Measurements from ENCODE around the gene SLC12A1. TPM values are rescaled to one million over a fixed set of nuclear protein-coding genes. Genes with fewer than 3 reads are reported as not detected.

The SLC12A1 gene
- total RNA-seq, 3 donors from 2014 or later, result not detected

DNA sequence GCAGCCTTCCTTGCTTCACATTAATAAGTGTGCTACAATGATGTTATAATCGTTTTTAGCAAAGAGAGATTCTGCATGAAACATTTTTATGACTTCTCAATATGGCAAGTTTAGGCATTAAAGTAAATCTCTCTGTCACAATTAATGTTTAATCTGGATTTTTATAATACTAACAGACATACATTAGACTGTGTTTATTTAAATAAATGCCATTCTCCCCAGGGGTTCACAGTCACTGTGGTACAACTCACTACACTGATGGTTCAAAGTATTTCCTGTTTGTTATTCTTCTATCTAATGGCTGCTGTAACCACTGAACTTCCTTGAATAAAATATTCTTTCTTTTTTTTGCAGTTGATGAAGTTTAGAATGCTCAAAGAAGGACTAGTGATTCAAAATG, 59.0 kb downstream of the SLC12A1 start:
- no peaks in the 10 kb centered on the region for H3K4me1 ChIP-seq (ENCODE audit: low read depth)
- intact Hi-C loops (cut with DNase I, micrococcal nuclease), result no loop called here
- no peak for DNase-seq
- H3K9me3 ChIP-seq, result no peaks in the 10 kb centered on the region
- ATAC-seq, result no peak
- H3K36me3 ChIP-seq (ENCODE audit: low read depth), result no peaks in the 10 kb centered on the region
- TF ChIP-seq, protein P1, sequence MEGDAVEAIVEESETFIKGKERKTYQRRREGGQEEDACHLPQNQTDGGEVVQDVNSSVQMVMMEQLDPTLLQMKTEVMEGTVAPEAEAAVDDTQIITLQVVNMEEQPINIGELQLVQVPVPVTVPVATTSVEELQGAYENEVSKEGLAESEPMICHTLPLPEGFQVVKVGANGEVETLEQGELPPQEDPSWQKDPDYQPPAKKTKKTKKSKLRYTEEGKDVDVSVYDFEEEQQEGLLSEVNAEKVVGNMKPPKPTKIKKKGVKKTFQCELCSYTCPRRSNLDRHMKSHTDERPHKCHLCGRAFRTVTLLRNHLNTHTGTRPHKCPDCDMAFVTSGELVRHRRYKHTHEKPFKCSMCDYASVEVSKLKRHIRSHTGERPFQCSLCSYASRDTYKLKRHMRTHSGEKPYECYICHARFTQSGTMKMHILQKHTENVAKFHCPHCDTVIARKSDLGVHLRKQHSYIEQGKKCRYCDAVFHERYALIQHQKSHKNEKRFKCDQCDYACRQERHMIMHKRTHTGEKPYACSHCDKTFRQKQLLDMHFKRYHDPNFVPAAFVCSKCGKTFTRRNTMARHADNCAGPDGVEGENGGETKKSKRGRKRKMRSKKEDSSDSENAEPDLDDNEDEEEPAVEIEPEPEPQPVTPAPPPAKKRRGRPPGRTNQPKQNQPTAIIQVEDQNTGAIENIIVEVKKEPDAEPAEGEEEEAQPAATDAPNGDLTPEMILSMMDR (IDR thresholded peaks at IDR 0.05), result no peak
- H3K4me3 ChIP-seq, result no peak overlapping the region

DNA sequence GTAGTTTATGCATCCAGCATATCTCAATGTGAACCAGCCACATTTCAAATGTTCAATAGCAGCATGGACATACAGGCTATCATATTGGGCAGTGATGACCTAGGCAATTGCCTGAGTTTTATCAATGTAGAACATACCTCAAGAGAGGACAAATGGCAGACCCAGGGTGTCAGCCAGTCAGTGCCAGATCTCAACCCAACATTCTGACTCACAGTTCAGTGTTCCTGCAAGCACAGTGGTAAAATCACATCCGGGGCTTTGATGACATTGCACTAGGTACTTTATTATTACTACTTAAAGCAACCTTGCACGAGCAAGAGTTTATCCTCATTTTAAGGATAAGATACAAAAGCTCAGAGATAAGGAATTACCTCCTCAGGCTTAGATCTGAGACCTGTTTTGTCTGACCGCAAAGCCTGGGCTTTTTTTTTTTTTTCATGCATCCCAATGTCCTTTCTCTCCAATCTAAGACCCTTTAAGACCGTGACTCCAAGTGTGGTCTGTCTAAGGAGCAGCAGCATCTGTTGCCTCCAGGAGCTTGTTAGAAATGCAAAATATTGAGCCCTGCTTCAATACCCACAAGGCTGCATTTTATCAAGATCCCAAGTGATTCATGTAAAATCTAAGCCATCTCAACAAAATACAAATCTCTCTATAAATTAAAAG, 60.1 kb downstream of the SLC12A1 start:
- intact Hi-C loops (cut with DNase I, micrococcal nuclease), result no loop called here
- DNase-seq (no peak), ATAC-seq (no peak)
- H3K4me1 ChIP-seq (ENCODE audit: low read depth), result no peaks in the 10 kb centered on the region
- no peaks in the 10 kb centered on the region for H3K36me3 ChIP-seq (ENCODE audit: low read depth)
- H3K9me3 ChIP-seq, result no peaks in the 10 kb centered on the region
- TF ChIP-seq, protein P1 (IDR thresholded peaks at IDR 0.05), result no peak
- no peak overlapping the region for H3K4me3 ChIP-seq

DNA sequence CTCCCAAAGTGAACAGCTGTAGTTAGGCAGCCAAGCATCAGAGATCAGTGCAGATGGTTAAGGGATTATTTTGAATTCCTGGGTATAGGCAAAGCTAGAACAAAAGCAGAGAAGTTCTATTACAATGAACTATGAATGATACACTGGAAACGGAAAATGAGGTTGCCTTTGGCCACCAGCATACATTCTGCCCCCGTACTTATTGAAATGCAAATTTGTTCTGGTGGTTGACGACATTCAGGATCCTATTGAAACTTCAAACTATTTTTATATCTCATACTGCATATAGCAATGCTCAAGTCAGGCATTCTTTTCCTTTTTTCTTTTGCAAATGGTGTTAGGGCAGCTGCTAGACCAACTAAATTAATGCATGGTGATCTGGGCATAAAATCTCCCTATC, 61.7 kb downstream of the SLC12A1 start:
- H3K4me3 ChIP-seq, result no peak overlapping the region
- ATAC-seq (no peak), DNase-seq (no peak)
- no peaks in the 10 kb centered on the region for H3K9me3 ChIP-seq
- intact Hi-C loops (cut with DNase I, micrococcal nuclease), result no loop called here
- TF ChIP-seq, protein P1 (IDR thresholded peaks at IDR 0.05), result no peak
- no peaks in the 10 kb centered on the region for H3K4me1 ChIP-seq (ENCODE audit: low read depth)
- H3K36me3 ChIP-seq (ENCODE audit: low read depth), result no peaks in the 10 kb centered on the region

DNA sequence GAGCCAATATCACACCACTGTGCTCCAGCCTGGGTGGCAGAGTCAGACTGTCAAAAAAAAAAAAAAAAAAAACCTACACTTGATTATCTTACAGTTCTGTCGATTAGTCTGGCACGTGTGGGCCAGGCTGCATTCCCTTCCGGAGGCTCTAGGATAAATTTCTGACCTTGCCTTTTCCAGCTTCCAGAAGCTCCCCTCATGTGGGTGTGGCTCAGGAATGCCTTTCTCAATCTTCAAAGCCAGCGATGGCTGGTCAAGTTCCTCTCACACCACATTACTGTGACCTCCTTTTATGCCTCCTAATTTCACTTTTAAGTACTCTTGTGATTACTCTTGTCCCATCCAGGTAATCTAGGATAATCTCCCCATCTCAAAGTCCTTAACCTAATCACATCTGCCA, 66.9 kb downstream of the SLC12A1 start:
- Histone ChIP-seq H3K9me3 (no peaks in the 10 kb centered on the region), H3K4me3 (no peak overlapping the region), H3K36me3 (ENCODE audit: low read depth) (no peaks in the 10 kb centered on the region), H3K4me1 (ENCODE audit: low read depth) (no peaks in the 10 kb centered on the region)
- DNase-seq, result no peak
- intact Hi-C loops (cut with DNase I, micrococcal nuclease), result no loop called here
- TF ChIP-seq, protein P1 (IDR thresholded peaks at IDR 0.05), result no peak
- no peak for ATAC-seq

DNA sequence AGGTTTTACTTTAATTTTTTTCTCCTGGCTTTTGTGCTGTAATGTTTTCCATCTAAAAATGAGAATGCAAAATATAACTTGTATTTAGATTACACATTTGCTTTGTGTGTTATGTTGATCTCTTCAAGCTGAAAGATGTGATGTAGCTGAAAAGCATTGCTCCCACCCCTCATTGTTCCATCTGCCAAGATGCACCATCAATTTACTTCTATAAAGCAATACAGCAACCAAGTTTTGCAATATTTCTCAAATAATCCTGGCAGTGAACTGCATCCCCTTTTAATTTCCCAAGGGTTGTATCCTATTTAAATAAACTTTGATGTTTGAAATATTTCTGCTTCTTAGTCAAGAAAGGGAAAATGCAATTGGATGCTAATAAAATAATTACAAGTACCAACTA, 72.6 kb downstream of the SLC12A1 start:
- H3K9me3 ChIP-seq, result no peaks in the 10 kb centered on the region
- DNase-seq (no peak), ATAC-seq (no peak)
- TF ChIP-seq, protein P1 (IDR thresholded peaks at IDR 0.05), result no peak
- no peak overlapping the region for H3K4me3 ChIP-seq
- peaks cover 3% of the 10 kb centered on the region for H3K4me1 ChIP-seq (ENCODE audit: low read depth)
- H3K36me3 ChIP-seq (ENCODE audit: low read depth), result no peaks in the 10 kb centered on the region
- intact Hi-C loops (cut with DNase I, micrococcal nuclease), result no loop called here

DNA sequence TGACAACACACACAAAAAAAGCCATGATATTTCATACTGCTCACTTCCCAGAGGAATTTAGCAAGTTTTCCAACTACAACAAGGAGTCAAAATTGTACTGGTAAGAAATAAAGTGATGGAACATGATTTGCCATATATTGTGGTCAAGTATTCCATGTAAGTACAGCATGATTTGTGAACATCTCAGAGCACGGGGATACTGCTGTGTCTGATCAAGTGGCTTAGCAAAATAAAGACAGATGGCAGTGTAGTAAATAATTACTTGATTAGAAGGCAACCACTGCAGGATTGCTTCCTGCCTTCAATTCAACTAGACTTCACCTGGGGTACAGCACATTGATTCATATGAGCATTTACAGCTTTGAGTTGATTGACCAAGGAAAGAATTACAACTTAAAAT, 73.5 kb downstream of the SLC12A1 start:
- H3K36me3 ChIP-seq (ENCODE audit: low read depth), result no peaks in the 10 kb centered on the region
- H3K9me3 ChIP-seq, result no peaks in the 10 kb centered on the region
- H3K4me3 ChIP-seq, result no peak overlapping the region
- DNase-seq (no peak), ATAC-seq (no peak)
- TF ChIP-seq, protein P1 (IDR thresholded peaks at IDR 0.05), result no peak
- peaks cover 3% of the 10 kb centered on the region for H3K4me1 ChIP-seq (ENCODE audit: low read depth)
- intact Hi-C loops (cut with DNase I, micrococcal nuclease), result no loop called here
